ENCODE data around the gene EPG5. TPM values are rescaled to one million over a fixed set of nuclear protein-coding genes. Genes with fewer than 3 reads are reported as not detected.

The EPG5 gene
- total RNA-seq, 1 donor from 2014 or later, result 36.6 TPM

DNA sequence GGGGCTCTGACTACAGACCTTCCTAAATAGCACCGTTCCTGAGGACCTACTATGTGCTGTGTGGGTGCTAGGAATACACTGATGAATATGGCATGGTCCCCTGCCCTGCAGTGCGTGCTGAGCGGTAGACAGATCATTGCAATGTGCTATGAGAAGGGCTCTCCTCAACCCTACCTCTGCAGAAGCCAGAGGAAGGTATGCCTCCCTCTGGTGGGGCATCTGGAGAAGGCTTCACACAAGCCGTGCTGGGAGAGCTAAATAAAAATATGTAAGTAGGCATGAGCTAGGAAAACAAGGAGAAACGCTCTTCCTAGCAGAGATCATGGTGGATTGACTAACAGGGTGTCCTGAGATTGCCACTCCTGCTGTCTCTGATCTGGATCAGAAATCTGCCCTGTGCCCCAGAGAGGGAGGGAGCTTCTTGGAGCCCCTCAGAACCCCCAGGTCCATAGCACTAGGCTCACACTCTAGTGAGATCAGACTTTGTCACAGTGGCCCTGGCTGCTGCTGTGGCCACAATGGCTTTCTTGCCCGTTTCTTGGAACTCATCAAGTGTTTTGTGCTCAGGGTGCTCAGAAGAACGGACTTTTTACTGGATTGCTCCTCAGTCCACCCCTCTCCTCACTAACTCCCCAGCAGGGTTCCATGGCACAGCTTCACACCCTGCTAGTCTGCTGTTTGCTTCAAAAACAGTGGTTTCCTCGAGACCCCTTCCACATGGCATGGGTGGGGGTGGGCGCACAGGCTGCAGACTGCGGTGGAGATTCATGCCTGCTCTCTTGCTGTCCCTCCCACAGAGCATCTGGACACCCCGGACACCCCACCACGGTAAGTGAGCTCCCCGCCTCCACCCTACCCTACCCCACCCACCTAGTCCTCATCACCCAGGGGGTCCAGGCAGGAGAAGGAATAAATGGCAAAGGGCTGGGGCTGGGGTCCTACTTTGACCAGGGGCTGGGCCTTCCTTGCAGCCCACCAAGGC is 127.4 kb downstream of the EPG5 start:
- Mint-ChIP-seq H3K4me3 (ENCODE audit: unreplicated experiment) (no peak overlapping the region), H3K4me1 (ENCODE audit: low read depth, unreplicated experiment) (no peaks in the 10 kb centered on the region), H3K27ac (ENCODE audit: unreplicated experiment) (no peak overlapping the region), H3K9me3 (ENCODE audit: unreplicated experiment) (peaks cover 2% of the 10 kb centered on the region), H3K27me3 (ENCODE audit: unreplicated experiment) (peaks cover 11% of the 10 kb centered on the region), H3K36me3 (ENCODE audit: unreplicated experiment) (peaks cover 9% of the 10 kb centered on the region)
- DNase-seq, result no peak
- TF ChIP-seq, protein P1, sequence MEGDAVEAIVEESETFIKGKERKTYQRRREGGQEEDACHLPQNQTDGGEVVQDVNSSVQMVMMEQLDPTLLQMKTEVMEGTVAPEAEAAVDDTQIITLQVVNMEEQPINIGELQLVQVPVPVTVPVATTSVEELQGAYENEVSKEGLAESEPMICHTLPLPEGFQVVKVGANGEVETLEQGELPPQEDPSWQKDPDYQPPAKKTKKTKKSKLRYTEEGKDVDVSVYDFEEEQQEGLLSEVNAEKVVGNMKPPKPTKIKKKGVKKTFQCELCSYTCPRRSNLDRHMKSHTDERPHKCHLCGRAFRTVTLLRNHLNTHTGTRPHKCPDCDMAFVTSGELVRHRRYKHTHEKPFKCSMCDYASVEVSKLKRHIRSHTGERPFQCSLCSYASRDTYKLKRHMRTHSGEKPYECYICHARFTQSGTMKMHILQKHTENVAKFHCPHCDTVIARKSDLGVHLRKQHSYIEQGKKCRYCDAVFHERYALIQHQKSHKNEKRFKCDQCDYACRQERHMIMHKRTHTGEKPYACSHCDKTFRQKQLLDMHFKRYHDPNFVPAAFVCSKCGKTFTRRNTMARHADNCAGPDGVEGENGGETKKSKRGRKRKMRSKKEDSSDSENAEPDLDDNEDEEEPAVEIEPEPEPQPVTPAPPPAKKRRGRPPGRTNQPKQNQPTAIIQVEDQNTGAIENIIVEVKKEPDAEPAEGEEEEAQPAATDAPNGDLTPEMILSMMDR (IDR thresholded peaks at IDR 0.05; ENCODE audit: partially characterized antibody, unreplicated experiment), result no peak

DNA sequence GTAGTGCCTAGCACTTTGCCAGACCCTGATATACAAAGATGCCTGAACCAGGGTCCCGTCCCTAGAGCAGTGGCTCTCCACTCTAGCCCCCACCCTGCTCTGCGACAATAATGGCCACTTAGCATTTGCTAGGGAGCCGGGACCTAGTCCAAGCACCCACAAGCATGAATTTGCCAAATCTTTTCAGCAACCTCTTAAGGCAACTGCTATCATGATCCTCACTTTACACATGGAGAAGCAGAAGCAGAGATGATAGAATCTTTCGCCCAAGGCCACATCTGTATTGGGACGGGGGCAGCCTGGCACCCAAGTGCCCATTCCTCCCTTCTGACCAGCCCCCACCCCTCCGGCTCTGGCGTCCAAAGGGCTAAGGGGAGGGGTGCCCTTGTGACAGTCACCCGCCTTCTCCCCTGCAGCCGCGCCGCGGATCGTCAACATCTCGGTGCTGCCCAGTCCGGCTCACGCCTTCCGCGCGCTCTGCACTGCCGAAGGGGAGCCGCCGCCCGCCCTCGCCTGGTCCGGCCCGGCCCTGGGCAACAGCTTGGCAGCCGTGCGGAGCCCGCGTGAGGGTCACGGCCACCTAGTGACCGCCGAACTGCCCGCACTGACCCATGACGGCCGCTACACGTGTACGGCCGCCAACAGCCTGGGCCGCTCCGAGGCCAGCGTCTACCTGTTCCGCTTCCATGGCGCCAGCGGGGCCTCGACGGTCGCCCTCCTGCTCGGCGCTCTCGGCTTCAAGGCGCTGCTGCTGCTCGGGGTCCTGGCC is 128.6 kb downstream of the EPG5 start:
- TF ChIP-seq, protein P1 (IDR thresholded peaks at IDR 0.05; ENCODE audit: partially characterized antibody, unreplicated experiment), result no peak
- H3K27ac Mint-ChIP-seq (ENCODE audit: unreplicated experiment), result no peak overlapping the region
- peaks cover 9% of the 10 kb centered on the region for H3K36me3 Mint-ChIP-seq (ENCODE audit: unreplicated experiment)
- peaks cover 4% of the 10 kb centered on the region for H3K4me1 Mint-ChIP-seq (ENCODE audit: low read depth, unreplicated experiment)
- peaks cover 13% of the 10 kb centered on the region for H3K27me3 Mint-ChIP-seq (ENCODE audit: unreplicated experiment)
- H3K4me3 Mint-ChIP-seq (ENCODE audit: unreplicated experiment), result no peak overlapping the region
- no peak for DNase-seq
- H3K9me3 Mint-ChIP-seq (ENCODE audit: unreplicated experiment), result peaks cover 2% of the 10 kb centered on the region

DNA sequence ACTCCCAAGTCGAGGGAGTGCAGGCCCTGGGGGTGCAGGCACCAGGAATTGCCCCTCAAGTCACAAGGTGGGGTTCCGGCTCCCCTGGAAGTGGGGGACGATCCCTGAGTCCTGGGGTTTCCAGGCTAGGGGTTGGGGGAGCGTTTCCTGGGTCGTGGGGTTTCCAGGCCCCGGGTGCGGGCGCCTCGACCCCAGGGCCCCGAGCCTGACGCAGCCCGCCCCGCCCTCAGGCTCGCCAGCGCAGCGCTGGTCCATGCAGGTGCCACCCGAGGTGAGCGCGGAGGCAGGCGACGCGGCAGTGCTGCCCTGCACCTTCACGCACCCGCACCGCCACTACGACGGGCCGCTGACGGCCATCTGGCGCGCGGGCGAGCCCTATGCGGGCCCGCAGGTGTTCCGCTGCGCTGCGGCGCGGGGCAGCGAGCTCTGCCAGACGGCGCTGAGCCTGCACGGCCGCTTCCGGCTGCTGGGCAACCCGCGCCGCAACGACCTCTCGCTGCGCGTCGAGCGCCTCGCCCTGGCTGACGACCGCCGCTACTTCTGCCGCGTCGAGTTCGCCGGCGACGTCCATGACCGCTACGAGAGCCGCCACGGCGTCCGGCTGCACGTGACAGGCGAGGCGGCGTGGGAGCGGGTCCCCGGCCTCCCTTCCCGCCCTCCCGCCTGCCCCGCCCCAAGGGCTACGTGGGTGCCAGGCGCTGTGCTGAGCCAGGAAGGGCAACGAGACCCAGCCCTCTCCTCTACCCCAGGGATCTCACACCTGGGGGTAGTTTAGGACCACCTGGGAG is 129.7 kb downstream of the EPG5 start:
- H3K27ac Mint-ChIP-seq (ENCODE audit: unreplicated experiment), result no peak overlapping the region
- peaks cover 13% of the 10 kb centered on the region for H3K27me3 Mint-ChIP-seq (ENCODE audit: unreplicated experiment)
- peak; percentile 79 for DNase-seq

DNA sequence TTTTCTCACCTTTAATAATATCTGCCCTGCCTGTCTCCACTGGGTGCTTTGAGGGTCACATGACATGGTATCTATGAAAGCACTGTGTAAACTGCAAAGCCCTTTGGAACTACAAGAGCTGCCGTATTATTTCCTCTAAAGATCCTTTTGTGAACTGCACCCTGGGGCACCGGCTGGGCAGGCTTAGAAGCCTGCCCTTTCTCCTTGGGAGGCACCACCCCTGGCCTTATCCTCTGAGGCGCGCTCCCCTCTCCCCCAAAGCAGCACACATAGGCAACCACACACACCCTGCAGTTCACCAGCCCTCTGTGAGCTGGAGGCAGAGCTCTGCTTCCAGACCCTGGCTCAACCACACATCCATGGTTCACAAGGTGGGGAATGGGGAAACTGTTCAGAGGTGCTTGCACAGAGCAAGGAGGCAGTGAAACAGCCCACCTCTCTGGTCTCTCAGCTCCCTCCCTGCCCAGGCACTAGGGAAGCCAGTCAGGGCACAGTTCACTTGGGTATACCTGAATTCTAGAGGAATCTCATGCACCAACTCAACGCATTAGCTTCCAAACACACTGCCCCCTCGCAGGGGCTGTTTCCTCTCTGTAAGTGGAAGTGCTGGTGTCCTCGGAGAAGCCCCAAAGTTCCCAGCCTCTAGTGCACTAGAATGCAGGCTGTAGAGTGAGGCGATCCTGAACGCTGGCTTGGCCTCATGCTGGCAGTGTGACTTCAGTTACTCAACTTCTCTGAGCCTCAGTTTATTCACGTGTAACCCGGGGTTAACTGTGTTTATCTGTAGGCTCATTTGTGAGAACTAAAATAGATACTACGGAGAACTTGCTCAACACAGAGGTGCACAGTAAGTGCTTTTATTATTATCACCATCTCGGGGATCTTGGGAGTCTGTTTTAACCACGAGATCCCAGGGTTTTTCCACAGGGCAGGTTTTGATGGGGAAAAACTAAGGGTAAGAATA is 130.6 kb downstream of the EPG5 start:
- DNase-seq, result no peak
- Mint-ChIP-seq H3K27me3 (ENCODE audit: unreplicated experiment) (peaks cover 13% of the 10 kb centered on the region), H3K4me3 (ENCODE audit: unreplicated experiment) (peak overlapping the region; percentile 74), H3K4me1 (ENCODE audit: low read depth, unreplicated experiment) (peaks cover 4% of the 10 kb centered on the region), H3K36me3 (ENCODE audit: unreplicated experiment) (peaks cover 4% of the 10 kb centered on the region), H3K27ac (ENCODE audit: unreplicated experiment) (no peak overlapping the region), H3K9me3 (ENCODE audit: unreplicated experiment) (peaks cover 2% of the 10 kb centered on the region)
- TF ChIP-seq, protein P1 (IDR thresholded peaks at IDR 0.05; ENCODE audit: partially characterized antibody, unreplicated experiment), result no peak

More for the DNA sequence above, 129.7 kb downstream of the EPG5 start:
- peaks cover 2% of the 10 kb centered on the region for H3K9me3 Mint-ChIP-seq (ENCODE audit: unreplicated experiment)
- TF ChIP-seq, protein P1 (IDR thresholded peaks at IDR 0.05; ENCODE audit: partially characterized antibody, unreplicated experiment), result no peak
- peaks cover 7% of the 10 kb centered on the region for H3K36me3 Mint-ChIP-seq (ENCODE audit: unreplicated experiment)
- H3K4me1 Mint-ChIP-seq (ENCODE audit: low read depth, unreplicated experiment), result peaks cover 4% of the 10 kb centered on the region
- H3K4me3 Mint-ChIP-seq (ENCODE audit: unreplicated experiment), result no peak overlapping the region

Data from glutamatergic neuron (in vitro differentiated cells).